H1 (cell line): ENCODE results near the gene B4GALNT1. TPM values are rescaled to one million over a fixed set of nuclear protein-coding genes. Genes with fewer than 3 reads are reported as not detected.

Experiments used
- CTCF ChIA-PET: fragments of 300-600 bp; sonication (Branson Sonifier 250); formaldehyde crosslinking; loops from one replicate; lab custom pipeline; 2021; ENCODE audit not compliant: partially characterized antibody; lab: Charles Lee
- POLR2A ChIA-PET: fragments of 300-600 bp; sonication (Branson Sonifier 250); formaldehyde crosslinking; loops from one replicate; lab custom pipeline; 2021; ENCODE audit warnings: inconsistent platforms; ENCODE audit not compliant: partially characterized antibody; lab: Charles Lee
- DNase-seq, 2 experiments: peaks; one replicate each; pipeline versions ENCODE4 v3.0.0 to v3.0.0-alpha.2; 2010 to 2022; ENCODE audit warnings: low spot score in 2 of 2, low read depth in 1 of 2, mixed read lengths in 1 of 2
- FAIRE-seq: peaks from 2 replicates; lab custom pipeline; 2011; peaks lifted over from hg19 to GRCh38; lab: Jason Lieb, UNC
- H2AFZ ChIP-seq: 2 replicates; pipeline ENCODE4 v1.8.1; 2012; ENCODE audit warnings: low read length, inconsistent platforms
- H2AK5ac ChIP-seq: 2 replicates; pipeline ENCODE4 v1.6.1; 2013; ENCODE audit warnings: low read depth, low read length
- H2BK120ac ChIP-seq: replicated peaks from 2 replicates; pipeline ENCODE3; 2013; ENCODE audit warnings: low read depth, low read length, inconsistent platforms
- H2BK12ac ChIP-seq: 2 replicates; pipeline ENCODE4 v1.6.1; 2013; ENCODE audit warnings: low read depth, low read length
- H2BK15ac ChIP-seq: 2 replicates; pipeline ENCODE4 v1.6.1; 2013; ENCODE audit warnings: low read length
- H2BK20ac ChIP-seq: 2 replicates; pipeline ENCODE4 v1.6.1; 2013; ENCODE audit warnings: low read length
- H2BK5ac ChIP-seq: 2 replicates; pipeline ENCODE4 v1.6.1; 2013; ENCODE audit warnings: low read depth, low read length
- H3K14ac ChIP-seq: 2 replicates; pipeline ENCODE4 v1.6.1; 2013; ENCODE audit warnings: inconsistent platforms; ENCODE audit not compliant: insufficient read length
- H3K18ac ChIP-seq: 2 replicates; pipeline ENCODE4 v1.6.1; 2013; ENCODE audit warnings: low read length; ENCODE audit errors: extremely low read depth
- H3K23ac ChIP-seq: 2 replicates; pipeline ENCODE4 v1.6.1; 2013; ENCODE audit warnings: inconsistent platforms; ENCODE audit not compliant: insufficient read length
- H3K23me2 ChIP-seq: 2 replicates; pipeline ENCODE4 v1.6.1; 2013; ENCODE audit warnings: low read depth, low read length
- H3K27ac ChIP-seq: 2 replicates; pipeline ENCODE4 v1.6.1; 2011; ENCODE audit warnings: low read depth, low read length, inconsistent platforms
- H3K27me3 ChIP-seq, 4 experiments: replicated peaks in 1 of 4; 1 replicate in 1 of 4; 2 replicates in 3 of 4; pipeline versions ENCODE4 v1.6.1 to v1.8.1; 2011 to 2013; ENCODE audit warnings: low read length in 3 of 4, mild to moderate bottlenecking in 3 of 4, inconsistent platforms in 2 of 4, mixed read lengths in 2 of 4, moderate library complexity in 1 of 4; ENCODE audit not compliant: control insufficient read depth in 3 of 4, insufficient read depth in 3 of 4; ENCODE audit errors: extremely low read depth in 1 of 4
- H3K36me3 ChIP-seq, 4 experiments: 2 replicates each; pipeline versions ENCODE4 v1.6.1 to v1.8.1; 2011 to 2013; ENCODE audit warnings: mild to moderate bottlenecking in 4 of 4, low read length in 3 of 4, moderate library complexity in 2 of 4, control low read depth in 1 of 4, inconsistent platforms in 1 of 4; ENCODE audit not compliant: insufficient read depth in 4 of 4, control insufficient read depth in 2 of 4
- H3K4ac ChIP-seq: replicated peaks from 2 replicates; pipeline ENCODE3; 2013; ENCODE audit warnings: low read length, low read depth, mixed read lengths, inconsistent platforms; ENCODE audit not compliant: insufficient read length
- H3K4me1 ChIP-seq, 4 experiments: replicated peaks in 1 of 4; 1 replicate in 1 of 4; 2 replicates in 3 of 4; pipeline versions ENCODE4 v1.6.1 to v1.8.1; 2011 to 2013; ENCODE audit warnings: low read length in 3 of 4, inconsistent platforms in 2 of 4, mixed read lengths in 1 of 4; ENCODE audit not compliant: insufficient read depth in 4 of 4, control insufficient read depth in 3 of 4
- H3K4me2 ChIP-seq, 2 experiments: 2 replicates each; pipeline versions ENCODE4 v1.6.1 to v1.8.1; 2011 to 2013; ENCODE audit warnings: low read depth in 2 of 2, low read length in 2 of 2, control low read depth in 1 of 2, inconsistent platforms in 1 of 2, mild to moderate bottlenecking in 1 of 2; ENCODE audit not compliant: insufficient read depth in 1 of 2
- H3K4me3 ChIP-seq, 4 experiments: fragments of 200-600, 300-600 bp in 1 of 4; sonication (generic), shearing (Covaris generic), sonication (Bioruptor Twin) in 1 of 4; 2 replicates each; pipeline versions ENCODE4 v1.5.1 to v1.8.1; 2011 to 2016; ENCODE audit warnings: low read length in 4 of 4, low read depth in 3 of 4, control low read depth in 2 of 4, inconsistent platforms in 2 of 4, mild to moderate bottlenecking in 2 of 4, mixed read lengths in 1 of 4, moderate library complexity in 1 of 4; ENCODE audit not compliant: insufficient read depth in 2 of 4; ENCODE audit errors: extremely low read depth in 1 of 4
- H3K56ac ChIP-seq: replicated peaks from 2 replicates; pipeline ENCODE3; 2013; ENCODE audit warnings: low read depth, mild to moderate bottlenecking, mixed read lengths, low read length, inconsistent platforms; ENCODE audit not compliant: insufficient read length
- H3K79me1 ChIP-seq: 2 replicates; pipeline ENCODE4 v1.6.1; 2013; ENCODE audit warnings: low read depth, low read length, control low read depth
- H3K79me2 ChIP-seq, 2 experiments: 2 replicates each; pipeline versions ENCODE4 v1.6.1 to v1.8.1; 2012 to 2013; ENCODE audit warnings: low read length in 2 of 2, mild to moderate bottlenecking in 2 of 2, inconsistent platforms in 1 of 2; ENCODE audit not compliant: insufficient read depth in 2 of 2, control insufficient read depth in 1 of 2
- H3K9ac ChIP-seq, 4 experiments: replicated peaks in 1 of 4; 1 replicate in 1 of 4; 2 replicates in 3 of 4; pipeline versions ENCODE4 v1.6.1 to v1.8.1; 2011 to 2013; ENCODE audit warnings: low read depth in 3 of 4, low read length in 3 of 4, control low read depth in 2 of 4, mild to moderate bottlenecking in 2 of 4, moderate library complexity in 2 of 4, inconsistent platforms in 1 of 4; ENCODE audit errors: extremely low read depth in 1 of 4
- H3K9me3 ChIP-seq, 2 experiments: 2 replicates each; pipeline versions ENCODE4 v1.6.1 to v1.8.1; 2012 to 2013; ENCODE audit warnings: mild to moderate bottlenecking in 2 of 2, moderate library complexity in 2 of 2, control low read depth in 1 of 2, inconsistent platforms in 1 of 2, low read depth in 1 of 2, low read length in 1 of 2, mixed read lengths in 1 of 2; ENCODE audit not compliant: insufficient read depth in 2 of 2
- H4K20me1 ChIP-seq, 2 experiments: replicated peaks in 1 of 2; 2 replicates each; pipeline versions ENCODE3 to v1.8.1; 2011 to 2013; ENCODE audit warnings: inconsistent platforms in 2 of 2, low read length in 2 of 2, mild to moderate bottlenecking in 1 of 2; ENCODE audit not compliant: insufficient read depth in 2 of 2, control insufficient read depth in 1 of 2
- H4K5ac ChIP-seq: 2 replicates; pipeline ENCODE4 v1.6.1; 2013; ENCODE audit warnings: low read length, low read depth, mixed read lengths, inconsistent platforms; ENCODE audit not compliant: insufficient read length
- H4K8ac ChIP-seq: 2 replicates; pipeline ENCODE4 v1.8.0; 2013; ENCODE audit warnings: mild to moderate bottlenecking, moderate library complexity, low read length, inconsistent platforms; ENCODE audit not compliant: insufficient read depth; ENCODE audit errors: extremely low read depth
- H4K91ac ChIP-seq: replicated peaks from 2 replicates; pipeline ENCODE3; 2013; ENCODE audit warnings: low read length, mixed read lengths, inconsistent platforms; ENCODE audit not compliant: insufficient read length
- BACH1 ChIP-seq: IDR thresholded peaks from 2 replicates; pipeline ENCODE4 v1.6.1; 2012; ENCODE audit warnings: low read length, improper control_type of control experiment
- BRCA1 ChIP-seq: IDR thresholded peaks from 2 replicates; pipeline ENCODE4 v1.6.1; 2012; ENCODE audit warnings: low read depth, low read length, improper control_type of control experiment
- JUND ChIP-seq: IDR thresholded peaks from 2 replicates; pipeline ENCODE4 v1.6.1; 2011; ENCODE audit warnings: mild to moderate bottlenecking, improper control_type of control experiment, low read length
- POU5F1 ChIP-seq: IDR thresholded peaks from 2 replicates; pipeline ENCODE4 v1.6.1; 2011; ENCODE audit warnings: low read depth, mild to moderate bottlenecking, low read length, moderate library complexity
- SUZ12 ChIP-seq: fragments of 200-600 bp; sonication (generic); IDR thresholded peaks from 2 replicates; pipeline ENCODE4 v1.6.1; 2012; ENCODE audit warnings: mild to moderate bottlenecking, inconsistent platforms, low read length, moderate library complexity, mixed read lengths
- WGBS, 2 experiments: shearing (Covaris generic) in 1 of 2; methylation state at CpG; one replicate each; pipeline versions ENCODE4 v1.1.6 to v1.1.7; 2013 to 2015; ENCODE audit warnings: low lambda C conversion rate in 2 of 2, mixed read lengths in 2 of 2, inconsistent platforms in 1 of 2, low coverage in 1 of 2, missing lambda C conversion rate in 1 of 2; ENCODE audit not compliant: insufficient replicate concordance in 2 of 2, insufficient coverage in 1 of 2, insufficient read length in 1 of 2; ENCODE audit errors: extremely low coverage in 1 of 2, missing lambda C conversion rate in 1 of 2; 5-methylcytosine and 5-hydroxymethylcytosine counted together
- polyA plus RNA-seq, 7 experiments: library from polyadenylated mRNA; depleted of rRNA in 3 of 7; stranded (reverse) in 5 of 7; unstranded in 2 of 7; fragments of >200 nt in 5 of 7; fragments of 200-250 nt in 2 of 7; gene quantifications; 1 replicate in 5 of 7; 2 replicates in 1 of 7; 4 replicates in 1 of 7; pipeline versions ENCODE4 v1.2.1 to v1.2.3, GENCODE V29; 2011 to 2013; ENCODE audit warnings: missing spikeins in 2 of 7, mixed read lengths in 2 of 7
- total RNA-seq: library from RNA; stranded (reverse); fragmentation: NEBNext Ultra II Directional; extraction: Animal tissue kit (Norgen Biotek cat#: 25700); gene quantifications from 2 replicates; pipeline ENCODE4 v1.2.1, GENCODE V29; 2021

Gene B4GALNT1
- total and polyA plus RNA-seq, 2 of the 8 experiments (the other 6 are each of a cell fraction or from before 2014, with no cell fraction given), result 1.5 to 2.3 TPM

- Histone ChIP-seq H4K20me1 (peaks cover 2 to 4% of the 10 kb centered on the region in 2 experiments), H3K79me1 (0 out of 2 replicates have a peak, but pooled peaks cover 3% of the 10 kb centered on the region), H2BK20ac (no peak overlapping the region), H3K4me3 (peak overlapping the region; percentile 72 to 95 (median 80)), H3K56ac (no peak overlapping the region), H2BK120ac (peak overlapping the region; percentile 47), H3K9me3 (no peaks in the 10 kb centered on the region), H3K18ac (no peak overlapping the region; the same call in 1 of the 2 replicates), H3K4ac (no peak overlapping the region), H2BK5ac (peak overlapping the region; percentile 80; the same call in 1 of the 2 replicates), H3K27ac (peak overlapping the region; percentile 26; the same call in 1 of the 2 replicates), H2AK5ac (no peak overlapping the region), H4K5ac (no peak overlapping the region), H3K4me2 (peak overlapping the region; percentile 83), H3K14ac (no peak overlapping the region), H3K27me3 (no peaks in the 10 kb centered on the region), H2AFZ (peak overlapping the region; percentile 34), H3K23ac (no peak overlapping the region), H3K23me2 (peaks cover 15% of the 10 kb centered on the region; the same call in 1 of the 2 replicates), H3K36me3 (peaks cover 0 to 10% (median 1%) of the 10 kb centered on the region in 4 experiments; a peak in 2 of 8 replicates), H3K9ac (peak overlapping the region in 1 of 4 experiments; percentile 3; a peak in 1 of 7 replicates), H3K4me1 (peaks cover 2 to 7% (median 3%) of the 10 kb centered on the region in 4 experiments; a peak in 6 of 7 replicates), H3K79me2 (peaks cover 5 to 20% of the 10 kb centered on the region in 2 experiments; a peak in 3 of 4 replicates), H2BK15ac (no peak overlapping the region), H4K91ac (no peak overlapping the region), H4K8ac (no peak overlapping the region; the same call in 1 of the 2 replicates), H2BK12ac (no peak overlapping the region)
- FAIRE-seq, result no peak
- ChIA-PET POLR2A (interaction anchor here (0.5 to 6.2 kb wide), 17 partner anchors 9 to 145 kb away, joined by 3 to 60 read pairs (median 4); partner anchors contain the start of genes ARHGEF25, B4GALNT1, DDIT3 and DTX3), CTCF (interaction anchor here (0.6 to 6.1 kb wide), 8 partner anchors 10 to 145 kb away, joined by 3 to 40 read pairs (median 5); partner anchors contain the start of genes B4GALNT1 and DTX3)
- no peak for DNase-seq
- 0 out of 2 replicates have a peak, but pooled peaks have one; percentile 3 for TF ChIP-seq BACH1
- TF ChIP-seq SUZ12, result no peak
- no peak for TF ChIP-seq POU5F1
- TF ChIP-seq BRCA1, result no peak
- 0 out of 2 replicates have a peak, but pooled peaks have one; percentile 3 for TF ChIP-seq JUND
- 29% methylated on average over 2 of the region's 2 CpGs; no CpG with 5 or more reads in 1 of the 2 experiments for WGBS, 2 experiments
Measured at GRCh38 chr12:57590479-57590863, 42.5 kb downstream of the B4GALNT1 start.
